ENCODE data around the gene NFATC2IP. TPM values are rescaled to one million over a fixed set of nuclear protein-coding genes. Genes with fewer than 3 reads are reported as not detected.

NFATC2IP gene
- total and polyA plus RNA-seq, 2 of the 8 experiments (the other 6 are each of a cell fraction or from before 2014, with no cell fraction given) = 54.4 to 71.5 TPM

GRCh38 chr16:28932339-28933141, 18.2 kb upstream of the NFATC2IP start:
- Histone ChIP-seq H3K4me2 (ENCODE audit: insufficient read depth in 1 of 2, low read depth in 2 of 2, low read length in 2 of 2) (no peak overlapping the region), H3K36me3 (ENCODE audit: control insufficient read depth in 2 of 4, insufficient read depth in 4 of 4, low read length in 3 of 4) (no peaks in the 10 kb centered on the region), H3K27ac (ENCODE audit: low read depth, low read length) (no peak overlapping the region), H3K56ac (replicated peaks; ENCODE audit: insufficient read length, low read depth, low read length) (no peak overlapping the region), H4K20me1 (replicated peaks in 1 of 2; ENCODE audit: control insufficient read depth in 1 of 2, insufficient read depth in 2 of 2, low read length in 2 of 2) (no peaks in the 10 kb centered on the region), H3K9ac (replicated peaks in 1 of 4; ENCODE audit: extremely low read depth in 1 of 4, low read depth in 3 of 4, low read length in 3 of 4) (no peak overlapping the region), H3K23me2 (ENCODE audit: low read depth, low read length) (peaks cover 2% of the 10 kb centered on the region; the same call in 1 of the 2 replicates), H4K91ac (replicated peaks; ENCODE audit: insufficient read length, low read length) (no peak overlapping the region), H2AK5ac (ENCODE audit: low read depth, low read length) (no peak overlapping the region), H2BK20ac (ENCODE audit: low read length) (no peak overlapping the region), H3K79me1 (ENCODE audit: low read depth, low read length) (no peaks in the 10 kb centered on the region), H3K4me3 (ENCODE audit: extremely low read depth in 1 of 4, insufficient read depth in 2 of 4, low read depth in 3 of 4, low read length in 4 of 4) (no peak overlapping the region), H3K23ac (ENCODE audit: insufficient read length) (no peak overlapping the region), H3K4me1 (replicated peaks in 1 of 4; ENCODE audit: control insufficient read depth in 3 of 4, insufficient read depth in 4 of 4, low read length in 3 of 4) (no peaks in the 10 kb centered on the region; a peak in 1 of 7 replicates), H4K8ac (ENCODE audit: extremely low read depth, insufficient read depth, low read length) (no peak overlapping the region), H2BK5ac (ENCODE audit: low read depth, low read length) (no peak overlapping the region), H2BK15ac (ENCODE audit: low read length) (no peak overlapping the region), H2AFZ (ENCODE audit: low read length) (no peak overlapping the region), H3K4ac (replicated peaks; ENCODE audit: insufficient read length, low read depth, low read length) (no peak overlapping the region), H3K18ac (ENCODE audit: extremely low read depth, low read length) (no peak overlapping the region), H3K14ac (ENCODE audit: insufficient read length) (no peak overlapping the region), H3K79me2 (ENCODE audit: control insufficient read depth in 1 of 2, insufficient read depth in 2 of 2, low read length in 2 of 2) (no peaks in the 10 kb centered on the region), H2BK12ac (ENCODE audit: low read depth, low read length) (no peak overlapping the region), H3K9me3 (ENCODE audit: insufficient read depth in 2 of 2, low read depth in 1 of 2, low read length in 1 of 2) (no peaks in the 10 kb centered on the region), H3K27me3 (replicated peaks in 1 of 4; ENCODE audit: control insufficient read depth in 3 of 4, extremely low read depth in 1 of 4, insufficient read depth in 3 of 4, low read length in 3 of 4) (no peaks in the 10 kb centered on the region), H2BK120ac (replicated peaks; ENCODE audit: low read depth, low read length) (no peak overlapping the region), H4K5ac (ENCODE audit: insufficient read length, low read depth, low read length) (no peak overlapping the region)
- DNase-seq (ENCODE audit: low read depth in 1 of 2, low spot score in 2 of 2) (no peak), FAIRE-seq (no peak)
- CTCF ChIA-PET (ENCODE audit: partially characterized antibody) = interaction anchor here (0.6 to 3.6 kb wide), 7 partner anchors 9 to 62 kb away, joined by 3 to 32 read pairs (median 3); no protein-coding TSS in a partner anchor
- 88% methylated on average over 16 of the region's 20 CpGs; no CpG with 5 or more reads in 1 of the 2 experiments for WGBS, 2 experiments (ENCODE audit: extremely low coverage in 1 of 2, insufficient coverage in 1 of 2, insufficient read length in 1 of 2, insufficient replicate concordance in 2 of 2, low coverage in 1 of 2, low lambda C conversion rate in 2 of 2, missing lambda C conversion rate in 1 of 2)
- POLR2A ChIA-PET (ENCODE audit: partially characterized antibody) = interaction anchor here (0.8 to 2.2 kb wide), 5 partner anchors 9 to 69 kb away, joined by 3 to 12 read pairs (median 4); partner anchors contain the start of genes NFATC2IP, RABEP2 and SPNS1
- TF ChIP-seq SIX5 (IDR thresholded peaks at IDR 0.05; ENCODE audit: low read depth, low read length) = no peak
- no peak for TF ChIP-seq SP1 (IDR thresholded peaks at IDR 0.05; ENCODE audit: low read depth, low read length)
- no peak for TF ChIP-seq SP2 (IDR thresholded peaks at IDR 0.05; ENCODE audit: low read length)
- TF ChIP-seq POLR2A (IDR thresholded peaks at IDR 0.05; ENCODE audit: control extremely low read depth in 1 of 2, low read depth in 2 of 2, low read length in 2 of 2) = no peak
- no peak for TF ChIP-seq FOSL1 (IDR thresholded peaks at IDR 0.05; ENCODE audit: insufficient read depth, low read depth, low read length)
- TF ChIP-seq CHD2 (IDR thresholded peaks at IDR 0.05; ENCODE audit: low read length) = no peak
- TF ChIP-seq, protein P1, sequence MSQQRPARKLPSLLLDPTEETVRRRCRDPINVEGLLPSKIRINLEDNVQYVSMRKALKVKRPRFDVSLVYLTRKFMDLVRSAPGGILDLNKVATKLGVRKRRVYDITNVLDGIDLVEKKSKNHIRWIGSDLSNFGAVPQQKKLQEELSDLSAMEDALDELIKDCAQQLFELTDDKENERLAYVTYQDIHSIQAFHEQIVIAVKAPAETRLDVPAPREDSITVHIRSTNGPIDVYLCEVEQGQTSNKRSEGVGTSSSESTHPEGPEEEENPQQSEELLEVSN (IDR thresholded peaks at IDR 0.05) = no peak

All from H1 (cell line).